SK-N-SH treated with all-trans-retinoic acid at 6 μM for 48 hours (cell line): Measurements from ENCODE around the gene MGME1.

ENCODE experiments used
- ESRRG ChIP-seq: fragments of 250-450 bp; sonication (Bioruptor Pico); IDR thresholded peaks from 2 replicates; pipeline ENCODE4 v1.6.1; 2021; ENCODE audit warnings: mild to moderate bottlenecking
- PATZ1 ChIP-seq: fragments of 250-450 bp; sonication (Bioruptor Pico); IDR thresholded peaks from 2 replicates; pipeline ENCODE4 v1.8.0; 2020; ENCODE audit warnings: mild to moderate bottlenecking, moderate library complexity, borderline replicate concordance
- ZFP30 ChIP-seq: fragments of 450-650 bp; formaldehyde crosslinking; IDR thresholded peaks from 2 replicates; pipeline ENCODE4 v1.5.0; 2022; ENCODE audit warnings: mild to moderate bottlenecking, moderate library complexity

- no peak for TF ChIP-seq ZFP30 (CRISPR knock-in tag)
- no peak for TF ChIP-seq PATZ1 (CRISPR knock-in tag)
- no peak for TF ChIP-seq ESRRG
These were observed 29.8 kb upstream of the MGME1 start for GRCh38 chr20:17938871-17939619.
